ENCODE results near the gene RIC8A.
"Not testable (repeated sequence)": the region's sequence is repeated elsewhere in the genome, so short reads cannot be mapped to it uniquely, and the experiment has no call there.

Gene RIC8A

DNA sequence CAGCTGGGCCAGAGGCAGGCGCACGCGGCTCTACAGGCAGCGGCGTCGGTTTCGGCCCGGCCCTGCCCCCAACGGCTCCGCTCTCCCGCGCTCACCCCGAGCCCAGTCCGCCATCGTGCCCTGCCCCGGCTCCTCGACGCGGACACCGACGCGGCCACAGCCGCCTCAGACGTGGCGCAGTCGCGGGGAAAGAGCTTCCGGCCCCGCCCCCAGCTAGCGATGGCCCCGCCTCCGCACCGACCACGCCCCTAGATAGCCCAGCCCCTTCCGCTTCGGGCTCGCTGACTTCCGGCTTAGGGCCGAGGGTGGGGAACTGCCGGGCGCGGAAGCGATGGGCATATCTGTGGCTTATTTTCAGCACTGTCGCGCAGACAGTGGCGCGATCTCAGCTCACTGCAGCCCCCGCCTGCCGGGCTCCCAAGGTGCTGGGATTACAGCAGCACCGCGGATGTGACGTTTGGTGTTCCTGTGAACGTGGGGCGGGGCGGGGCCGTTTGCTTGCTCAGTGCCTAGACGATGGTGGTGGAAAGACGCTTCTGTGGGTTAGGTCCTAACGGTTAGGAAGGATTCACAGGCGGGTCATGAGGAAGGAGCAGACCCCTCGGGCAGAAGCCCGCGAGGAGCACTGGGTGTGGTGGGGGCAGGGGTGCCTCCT is at the start of gene RIC8A, which contains the start of gene BET1L:
Gene RIC8A, plus strand, starts transcription at position 501 of the 655 bp plus-strand sequence. CDS start 1,147 bp downstream, outside the sequence.
Gene BET1L, minus strand, starts transcription at position 192 of the 655 bp plus-strand sequence. Its CDS starts 78 bp downstream, at position 114.
- TF ChIP-seq ZFX (IDR thresholded peaks at IDR 0.05), result peak; percentile 46; the same call in 1 of the 2 replicates
- TF ChIP-seq, protein P1, sequence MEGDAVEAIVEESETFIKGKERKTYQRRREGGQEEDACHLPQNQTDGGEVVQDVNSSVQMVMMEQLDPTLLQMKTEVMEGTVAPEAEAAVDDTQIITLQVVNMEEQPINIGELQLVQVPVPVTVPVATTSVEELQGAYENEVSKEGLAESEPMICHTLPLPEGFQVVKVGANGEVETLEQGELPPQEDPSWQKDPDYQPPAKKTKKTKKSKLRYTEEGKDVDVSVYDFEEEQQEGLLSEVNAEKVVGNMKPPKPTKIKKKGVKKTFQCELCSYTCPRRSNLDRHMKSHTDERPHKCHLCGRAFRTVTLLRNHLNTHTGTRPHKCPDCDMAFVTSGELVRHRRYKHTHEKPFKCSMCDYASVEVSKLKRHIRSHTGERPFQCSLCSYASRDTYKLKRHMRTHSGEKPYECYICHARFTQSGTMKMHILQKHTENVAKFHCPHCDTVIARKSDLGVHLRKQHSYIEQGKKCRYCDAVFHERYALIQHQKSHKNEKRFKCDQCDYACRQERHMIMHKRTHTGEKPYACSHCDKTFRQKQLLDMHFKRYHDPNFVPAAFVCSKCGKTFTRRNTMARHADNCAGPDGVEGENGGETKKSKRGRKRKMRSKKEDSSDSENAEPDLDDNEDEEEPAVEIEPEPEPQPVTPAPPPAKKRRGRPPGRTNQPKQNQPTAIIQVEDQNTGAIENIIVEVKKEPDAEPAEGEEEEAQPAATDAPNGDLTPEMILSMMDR (conservative IDR thresholded peaks at IDR 0.05), result no peak
- H3K27ac ChIP-seq, result peak within 1 kb of the TSS; percentile 96

DNA sequence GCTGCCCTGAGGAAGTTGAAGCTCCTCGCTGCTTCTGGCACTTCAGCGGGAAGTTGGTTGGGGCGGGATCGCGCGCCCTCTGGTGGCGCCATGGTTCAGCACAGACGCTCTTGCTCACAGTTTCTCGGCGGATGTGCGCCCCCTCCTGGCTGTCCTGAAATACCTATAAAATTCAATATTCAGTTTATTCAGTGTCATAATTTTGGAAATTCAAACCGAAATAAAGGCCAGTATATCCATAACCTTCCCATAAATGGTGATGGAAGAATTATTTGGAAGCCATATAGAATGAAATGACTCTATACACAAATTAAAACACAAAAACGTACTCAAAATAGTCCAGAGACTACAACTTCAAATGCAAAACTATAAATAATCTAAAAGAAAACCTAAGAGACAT is 27.3 kb upstream of the RIC8A start:
- H3K27ac ChIP-seq, result not testable (repeated sequence)

DNA sequence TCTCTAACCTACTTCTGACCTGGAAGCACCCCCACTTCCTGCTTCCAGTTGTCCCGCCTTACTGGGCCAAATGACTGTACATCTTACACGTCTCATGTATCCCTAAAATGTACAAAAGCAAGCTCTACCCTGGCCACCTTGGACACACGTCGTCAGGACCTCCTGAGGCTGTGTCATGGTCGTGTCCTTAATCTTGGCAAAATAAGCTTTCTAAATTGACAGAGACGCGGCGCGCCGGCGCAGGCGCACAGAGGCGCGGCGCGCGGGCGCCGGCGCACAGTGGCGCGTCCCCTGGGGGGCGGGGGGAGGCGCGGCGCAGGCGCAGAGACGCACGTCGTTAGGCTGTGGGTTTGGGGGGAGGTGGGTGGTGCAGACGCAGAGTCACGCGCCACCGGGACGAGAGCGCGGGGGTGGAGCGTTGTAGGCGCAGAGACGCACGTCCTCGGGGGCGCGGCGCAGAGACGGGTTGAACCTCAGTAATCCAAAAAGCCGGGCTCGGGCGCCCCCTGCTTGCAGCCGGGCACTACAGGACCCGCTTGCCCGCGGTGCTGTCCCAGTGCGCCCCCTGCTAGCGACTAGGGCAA is 18.2 kb upstream of the RIC8A start:
- H3K27ac ChIP-seq, result not testable (repeated sequence)

DNA sequence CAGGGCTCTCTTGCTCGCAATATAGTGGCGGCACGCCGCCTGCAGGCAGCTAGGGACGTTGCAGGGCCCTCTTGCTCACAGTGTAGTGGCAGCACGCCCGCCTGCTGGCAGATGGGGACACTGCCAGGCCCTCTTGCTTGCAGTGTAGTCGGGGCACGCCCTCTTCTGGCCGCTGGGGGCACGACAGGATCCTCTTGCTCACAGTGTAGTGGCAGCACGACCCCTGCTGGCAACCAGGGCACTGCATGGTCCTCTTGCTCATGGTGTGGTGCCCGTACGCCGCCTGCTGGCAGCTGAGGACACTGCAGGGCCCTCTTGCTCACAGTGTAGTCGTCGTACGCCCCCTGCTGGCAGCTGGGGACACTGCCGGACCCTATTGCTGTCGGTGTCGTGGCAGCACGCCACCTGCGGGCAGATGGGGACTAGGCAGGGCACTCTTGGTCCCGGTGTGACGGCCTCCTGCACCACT is 17.6 kb upstream of the RIC8A start:
- H3K27ac ChIP-seq, result not testable (repeated sequence)

DNA sequence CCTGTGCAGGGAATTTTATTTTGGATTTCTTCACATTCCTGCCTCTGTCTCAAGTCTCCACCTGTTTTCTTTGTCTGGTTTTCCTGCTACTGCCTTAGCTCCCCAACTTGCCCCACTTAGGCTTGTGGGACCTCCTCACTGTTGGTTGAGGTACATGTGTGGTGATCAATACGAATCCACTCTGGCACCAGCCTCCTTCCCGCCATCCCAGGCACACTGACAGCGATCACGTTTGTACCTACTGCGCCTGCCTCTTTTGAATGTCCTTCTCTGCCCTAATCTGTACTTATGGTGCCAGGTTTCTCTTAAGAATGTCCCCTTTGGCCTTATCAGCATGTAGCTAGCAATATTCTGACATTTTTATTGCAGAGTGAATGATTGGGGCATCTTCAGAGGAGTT is 17.0 kb upstream of the RIC8A start:
- H3K27ac ChIP-seq, result not testable (repeated sequence)

DNA sequence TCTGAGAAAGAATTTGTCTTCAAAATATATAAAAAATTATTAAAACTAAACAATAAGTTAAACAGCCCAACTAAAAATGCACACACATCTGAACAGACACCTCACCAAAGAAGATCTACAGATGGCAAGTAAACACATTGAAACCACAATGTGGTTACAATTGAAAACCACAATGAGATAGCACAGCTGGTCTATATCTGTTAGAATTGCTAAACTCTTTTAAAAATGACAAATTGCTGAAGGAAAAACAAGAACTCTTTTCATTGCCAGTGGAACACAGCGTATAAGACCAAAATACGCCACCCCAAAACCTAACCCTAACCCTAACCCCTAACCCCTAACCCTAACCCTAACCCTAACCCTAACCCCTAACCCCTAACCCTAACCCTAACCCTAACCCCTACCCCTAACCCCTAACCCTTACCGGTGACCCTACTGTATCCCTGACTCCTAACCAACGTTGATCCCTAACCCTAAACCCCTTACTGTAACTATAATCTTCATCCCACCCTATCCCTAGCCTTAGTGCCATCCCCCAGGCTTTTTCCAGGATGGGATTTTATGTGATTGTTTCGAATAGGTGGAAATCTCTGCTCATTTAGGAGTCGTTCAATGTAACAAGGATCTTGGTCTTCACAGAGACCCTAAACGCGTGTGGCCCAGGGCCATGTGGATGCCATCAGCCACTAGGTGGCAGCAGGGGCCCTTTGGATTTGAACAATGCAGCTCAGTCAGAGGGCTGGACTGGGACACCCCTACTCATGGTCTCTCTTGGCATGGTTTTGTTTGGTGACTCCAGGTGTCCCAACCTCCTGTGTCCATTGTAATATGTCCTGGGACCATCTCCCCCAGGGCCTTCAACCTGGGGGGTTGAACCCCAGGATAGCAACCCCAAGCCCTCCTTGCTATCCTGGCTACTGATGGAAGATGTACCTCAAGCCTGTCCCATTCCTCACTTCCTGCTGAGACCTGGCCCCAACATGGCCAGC is 15.7 kb upstream of the RIC8A start:
- TF ChIP-seq, protein P1 (conservative IDR thresholded peaks at IDR 0.05), result peak; percentile 63; the same call in 1 of the 2 replicates
- H3K27ac ChIP-seq, result not testable (repeated sequence)

DNA sequence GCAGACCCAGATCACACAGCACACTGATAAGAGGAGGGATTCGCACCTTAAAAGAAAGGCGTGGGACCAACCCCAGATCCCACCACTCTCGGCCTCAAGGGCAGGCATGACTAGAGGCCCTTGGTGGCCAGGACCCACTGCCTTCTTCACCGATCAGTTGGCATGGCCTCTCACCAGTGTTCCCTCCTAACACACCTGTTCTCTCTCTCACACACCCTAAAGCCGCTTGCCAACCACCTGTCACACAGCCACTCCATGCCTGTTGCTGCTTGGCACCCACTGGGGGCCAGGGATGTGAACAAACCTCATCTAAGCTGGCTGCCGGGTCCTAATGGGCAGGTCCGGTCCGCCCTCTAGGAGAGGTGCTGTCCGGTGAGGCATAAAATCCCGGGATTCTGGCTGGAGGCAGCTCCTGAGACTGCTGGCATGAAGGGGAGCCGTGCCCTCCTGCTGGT is 14.8 kb upstream of the RIC8A start, which contains the start of gene SCGB1C1:
Gene SCGB1C1, plus strand, starts transcription at position 405 of the 455 bp plus-strand sequence. Its CDS starts 22 bp downstream, at position 427.
- not testable (repeated sequence) for H3K27ac ChIP-seq

DNA sequence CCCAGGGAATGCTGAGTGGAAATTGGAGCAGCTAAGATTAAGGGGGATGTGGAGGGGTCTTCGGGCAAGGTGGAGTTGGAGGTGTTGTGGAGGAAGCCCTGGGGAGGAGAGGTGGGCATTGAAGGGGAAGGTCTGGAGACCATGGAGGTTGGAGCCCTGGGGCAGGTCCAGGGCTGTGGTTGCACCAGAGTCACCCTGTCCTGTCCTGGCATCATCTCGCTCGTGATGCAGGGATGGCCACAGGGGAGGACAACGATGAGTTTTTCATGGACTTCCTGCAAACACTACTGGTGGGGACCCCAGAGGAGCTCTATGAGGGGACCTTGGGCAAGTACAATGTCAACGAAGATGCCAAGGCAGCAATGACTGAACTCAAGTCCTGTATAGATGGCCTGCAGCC is 14.0 kb upstream of the RIC8A start:
- not testable (repeated sequence) for H3K27ac ChIP-seq

DNA sequence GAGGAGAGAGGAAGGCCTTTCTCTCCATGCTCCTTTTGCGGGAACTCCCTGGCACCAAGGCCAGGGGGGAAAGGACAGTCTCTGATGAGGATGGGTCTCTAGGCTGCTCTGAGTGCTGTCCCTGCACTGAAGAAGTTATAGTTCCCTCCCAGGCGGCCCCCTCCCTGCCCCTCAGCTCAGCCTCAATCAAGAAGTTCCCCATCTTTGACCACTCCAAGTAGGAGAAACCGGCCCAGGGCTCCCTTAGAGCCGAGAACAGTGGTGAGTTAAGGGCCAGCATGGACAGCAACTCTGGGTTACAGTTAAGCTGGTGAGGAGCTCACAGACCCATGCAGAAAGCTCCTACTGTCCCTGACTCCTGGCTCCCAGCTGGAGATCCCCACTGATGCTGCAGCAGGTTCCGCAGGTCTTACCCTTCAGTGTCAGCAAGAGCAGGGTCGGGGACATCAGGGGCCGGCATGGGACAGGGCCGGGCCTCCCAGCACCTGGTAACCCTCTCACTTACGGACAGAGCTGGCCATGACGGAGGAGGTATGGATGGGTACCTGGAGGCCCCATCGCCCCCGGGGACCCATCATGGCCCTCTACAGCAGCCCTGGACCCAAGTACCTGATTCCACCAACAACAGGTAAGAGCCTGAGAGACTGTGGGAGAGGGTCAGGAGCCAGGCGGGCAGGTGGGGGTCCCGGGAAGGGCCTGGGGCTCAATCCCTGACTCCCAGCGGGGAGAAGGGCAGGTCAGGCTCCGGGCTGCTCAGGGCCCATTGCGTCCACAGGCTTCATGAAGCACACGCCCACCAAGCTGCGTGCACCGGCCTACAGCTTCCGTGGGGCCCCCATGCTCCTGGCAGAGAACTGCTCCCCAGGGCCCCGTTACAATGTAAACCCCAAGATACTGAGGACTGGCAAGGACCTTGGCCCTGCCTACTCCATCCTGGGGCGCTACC is 10.4 kb upstream of the RIC8A start:
- no peak for TF ChIP-seq ZFX (IDR thresholded peaks at IDR 0.05)
- TF ChIP-seq, protein P1 (conservative IDR thresholded peaks at IDR 0.05), result no peak
- no peak overlapping the region for H3K27ac ChIP-seq

DNA sequence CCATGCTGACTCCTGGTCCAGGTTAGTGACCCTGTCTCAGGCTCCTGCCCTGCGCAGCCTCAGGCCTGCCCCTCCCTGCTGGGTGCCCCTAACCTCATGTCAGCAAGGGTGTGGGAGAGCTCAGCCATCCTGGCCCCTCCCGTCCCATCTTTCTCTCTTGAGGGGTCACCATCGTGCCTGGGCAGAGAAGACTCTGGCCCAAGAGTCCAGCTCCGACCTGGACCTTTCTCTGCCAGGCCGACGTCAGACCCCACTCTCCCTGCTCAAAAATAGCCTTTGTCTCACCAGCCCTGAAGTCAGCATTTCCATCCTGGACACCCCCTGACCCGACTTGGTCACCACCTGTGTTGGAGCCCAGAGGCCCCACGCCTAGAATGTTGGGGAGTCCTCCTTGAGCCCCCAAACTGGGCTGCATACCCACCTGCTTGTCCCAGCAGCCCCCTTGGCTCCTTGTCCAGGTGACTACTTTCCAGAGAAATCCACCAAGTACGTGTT is 9.7 kb upstream of the RIC8A start:
- no peak for TF ChIP-seq ZFX (IDR thresholded peaks at IDR 0.05)
- TF ChIP-seq, protein P1 (conservative IDR thresholded peaks at IDR 0.05), result no peak

More for the DNA sequence above, 9.7 kb upstream of the RIC8A start:
- no peak overlapping the region for H3K27ac ChIP-seq

Data from C4-2B (cell line).